GM19239 (cell line): ENCODE results near the gene APLP2.
"Not testable (repeated sequence)": the region's sequence is repeated elsewhere in the genome, so short reads cannot be mapped to it uniquely, and the experiment has no call there.

Source experiments
- DNase-seq: peaks from one replicate; pipeline ENCODE4 v3.0.0; 2011; ENCODE audit warnings: low spot score; ENCODE audit not compliant: insufficient read length
- FAIRE-seq: peaks from 2 replicates; lab custom pipeline; 2011; peaks lifted over from hg19 to GRCh38; lab: Jason Lieb, UNC

The APLP2 gene

DNA sequence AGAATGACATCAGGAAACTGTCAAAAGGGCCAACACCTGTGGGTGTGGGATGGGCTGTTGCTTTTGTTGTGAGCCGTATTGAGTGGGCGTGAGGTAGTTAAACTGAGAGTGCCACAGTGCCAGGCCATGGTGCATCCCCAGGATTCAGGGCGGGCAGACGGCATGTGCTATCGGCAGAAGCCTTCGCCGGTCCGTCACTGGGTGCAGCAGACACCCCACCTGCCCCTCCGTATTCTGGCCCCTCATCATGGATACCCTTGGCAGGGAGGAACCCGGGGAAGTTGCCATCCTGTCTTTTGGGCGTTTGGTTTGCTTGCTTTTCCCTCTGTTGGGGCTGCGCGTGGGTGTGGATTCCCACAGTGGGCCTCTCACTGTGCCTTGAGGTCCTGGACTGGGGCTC lies 117.4 kb downstream of the APLP2 start:
- DNase-seq (no peak), FAIRE-seq (no peak)

DNA sequence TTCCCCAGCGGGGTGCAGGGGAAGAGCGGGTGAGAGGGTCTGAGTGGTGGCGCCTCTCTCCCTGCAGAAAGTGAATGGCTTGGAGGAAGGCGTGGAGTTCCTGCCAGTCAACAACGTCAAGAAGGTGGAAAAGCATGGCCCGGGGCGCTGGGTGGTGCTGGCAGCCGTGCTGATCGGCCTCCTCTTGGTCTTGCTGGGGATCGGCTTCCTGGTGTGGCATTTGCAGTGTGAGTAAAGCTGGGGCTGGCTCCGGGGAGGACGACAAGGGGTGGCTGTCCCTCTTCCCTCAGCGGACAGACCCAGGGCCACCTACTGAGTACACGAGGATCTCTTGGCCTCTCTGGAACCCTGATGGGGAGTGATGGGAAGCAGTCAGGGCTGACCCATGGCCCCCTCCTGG lies 118.4 kb downstream of the APLP2 start:
- DNase-seq = no peak
- FAIRE-seq = no peak

DNA sequence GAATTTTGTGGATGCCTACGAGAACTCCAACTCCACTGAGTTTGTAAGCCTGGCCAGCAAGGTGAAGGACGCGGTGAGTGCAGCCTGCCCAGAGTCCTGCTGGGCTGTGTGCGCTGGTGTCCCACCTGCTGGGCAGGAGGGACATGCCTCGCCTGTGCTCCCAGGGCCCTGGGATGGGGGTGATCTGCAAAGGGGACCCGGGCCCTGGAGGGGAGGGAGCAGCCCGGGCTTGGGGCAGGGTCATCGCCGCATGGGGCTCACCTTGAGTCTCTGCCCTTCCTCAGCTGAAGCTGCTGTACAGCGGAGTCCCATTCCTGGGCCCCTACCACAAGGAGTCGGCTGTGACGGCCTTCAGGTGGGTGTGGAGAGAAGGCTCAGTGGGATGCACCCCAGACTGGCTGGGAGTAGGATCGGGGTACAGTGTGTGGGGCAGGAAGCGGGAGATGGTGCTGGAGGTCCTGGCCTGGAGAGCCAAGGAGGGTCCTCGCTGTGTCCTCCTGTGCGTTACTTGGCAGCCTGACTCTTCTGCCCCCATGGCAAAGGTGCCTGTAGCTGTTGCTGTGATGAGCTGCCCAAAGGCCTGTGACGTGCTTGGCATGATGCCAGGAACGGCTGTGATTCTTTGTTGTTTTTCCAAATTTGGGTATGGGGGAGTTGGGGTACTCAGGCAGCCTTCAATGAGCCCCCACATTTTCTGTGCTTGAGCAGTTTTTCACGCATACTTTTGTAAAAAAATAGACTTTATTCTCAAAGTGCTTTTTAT lies 119.1 kb downstream of the APLP2 start:
- FAIRE-seq = no peak
- DNase-seq = no peak

DNA sequence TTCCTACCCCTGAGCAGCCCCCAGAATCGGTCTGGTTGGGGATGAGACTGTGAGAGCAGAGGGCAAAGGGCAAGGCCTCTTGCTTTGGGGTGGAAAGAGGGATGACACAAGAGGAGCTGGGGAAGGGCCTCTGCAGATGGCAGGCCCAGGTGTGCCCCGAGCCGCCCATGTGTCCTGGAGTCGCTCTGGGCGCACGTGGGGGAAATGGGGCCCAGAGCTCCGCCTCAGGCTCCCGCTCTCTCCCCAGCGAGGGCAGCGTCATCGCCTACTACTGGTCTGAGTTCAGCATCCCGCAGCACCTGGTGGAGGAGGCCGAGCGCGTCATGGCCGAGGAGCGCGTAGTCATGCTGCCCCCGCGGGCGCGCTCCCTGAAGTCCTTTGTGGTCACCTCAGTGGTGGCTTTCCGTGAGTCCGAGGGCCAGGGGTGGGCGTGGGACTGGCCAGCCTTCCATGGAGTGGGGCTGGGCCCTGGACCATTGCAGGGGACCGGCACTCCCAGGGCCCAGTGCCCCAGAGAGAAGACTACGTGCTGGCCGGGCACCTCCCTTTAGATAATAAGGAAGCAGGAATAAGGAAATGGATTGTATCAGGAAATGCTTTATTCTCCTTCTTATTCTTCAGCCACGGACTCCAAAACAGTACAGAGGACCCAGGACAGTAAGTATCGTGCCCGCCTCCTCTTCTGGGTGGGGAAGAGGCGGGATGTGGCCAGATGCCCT lies 120.0 kb downstream of the APLP2 start:
- DNase-seq = no peak
- FAIRE-seq = no peak

DNA sequence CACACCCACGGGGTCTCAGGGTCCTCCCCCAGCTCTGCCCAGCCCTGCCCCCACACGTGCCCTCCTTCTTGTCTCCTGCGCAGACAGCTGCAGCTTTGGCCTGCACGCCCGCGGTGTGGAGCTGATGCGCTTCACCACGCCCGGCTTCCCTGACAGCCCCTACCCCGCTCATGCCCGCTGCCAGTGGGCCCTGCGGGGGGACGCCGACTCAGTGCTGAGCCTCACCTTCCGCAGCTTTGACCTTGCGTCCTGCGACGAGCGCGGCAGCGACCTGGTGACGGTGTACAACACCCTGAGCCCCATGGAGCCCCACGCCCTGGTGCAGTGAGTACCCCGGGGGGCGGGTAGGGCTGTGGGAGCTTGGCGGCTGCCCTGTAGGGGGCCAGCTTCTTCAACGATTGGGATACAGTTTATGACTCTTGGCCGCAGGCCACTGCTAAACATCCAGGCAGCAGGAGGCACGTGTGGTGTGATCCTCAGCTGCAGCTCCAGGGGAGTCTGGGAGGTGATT lies 120.7 kb downstream of the APLP2 start:
- FAIRE-seq (no peak), DNase-seq (no peak)

DNA sequence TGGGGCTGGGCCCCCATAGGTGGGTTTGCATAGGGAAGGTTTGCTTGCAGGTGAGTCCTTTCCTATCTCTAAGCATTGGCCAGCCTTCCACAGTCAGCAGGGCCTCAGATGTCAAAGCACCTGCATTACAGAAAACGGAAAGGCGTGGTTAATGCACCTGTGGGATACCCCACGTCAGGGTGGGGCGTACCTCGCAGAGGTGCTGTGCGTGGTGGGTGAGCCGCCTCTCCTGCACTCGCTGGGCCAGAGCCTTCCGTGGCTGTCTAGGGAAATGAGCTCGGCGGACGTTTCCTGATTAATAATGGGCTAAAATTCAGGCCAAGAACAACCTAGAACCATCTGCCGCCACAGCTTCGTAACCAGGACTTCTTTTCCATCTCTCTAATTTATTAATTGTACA lies 122.2 kb downstream of the APLP2 start:
- DNase-seq = no peak
- no peak for FAIRE-seq

DNA sequence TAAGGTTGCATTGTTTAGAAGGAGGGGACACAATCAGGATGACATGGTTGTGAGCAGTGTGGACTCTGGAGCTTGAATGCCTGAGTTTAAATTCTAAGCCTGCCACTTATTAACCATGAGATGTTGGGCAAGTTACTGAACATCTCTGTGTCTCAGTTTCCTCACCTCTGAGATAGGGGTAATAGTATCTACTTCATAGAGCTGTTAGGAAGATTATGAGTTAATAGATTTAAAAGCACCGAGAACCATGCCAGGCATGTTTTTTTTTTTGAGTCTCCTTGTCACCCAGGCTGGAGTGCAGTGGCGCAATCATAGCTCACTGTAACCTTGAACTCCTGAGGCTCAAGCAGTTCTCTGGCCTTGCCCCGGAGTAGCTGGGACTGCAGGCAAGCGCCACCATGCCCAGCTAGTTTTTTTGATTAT lies 123.2 kb downstream of the APLP2 start:
- DNase-seq = no peak
- no peak for FAIRE-seq

DNA sequence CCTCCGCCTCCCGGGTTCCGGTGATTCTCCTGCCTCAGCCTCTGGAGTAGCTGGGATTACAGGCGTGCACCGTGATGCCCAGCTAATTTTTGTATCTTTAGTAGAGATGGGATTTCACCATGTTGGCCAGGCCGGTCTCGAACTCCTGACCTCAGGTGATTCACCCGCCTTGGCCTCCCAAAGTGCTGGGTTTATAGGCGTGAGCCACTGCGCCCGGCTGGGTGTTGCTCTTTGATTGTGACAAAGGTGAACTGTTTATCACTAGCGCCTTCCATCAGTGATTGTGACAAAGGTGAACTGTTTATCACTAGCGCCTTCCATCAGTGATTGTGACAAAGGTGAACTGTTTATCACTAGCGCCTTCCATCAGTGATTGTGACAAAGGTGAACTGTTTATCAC lies 123.9 kb downstream of the APLP2 start:
- not testable (repeated sequence) for FAIRE-seq, DNase-seq
